ENCODE results near the gene KDM4B. TPM values are rescaled to one million over a fixed set of nuclear protein-coding genes. Genes with fewer than 3 reads are reported as not detected.
"Not testable (repeated sequence)": the region's sequence is repeated elsewhere in the genome, so short reads cannot be mapped to it uniquely, and the experiment has no call there.

The KDM4B gene
- polyA plus RNA-seq (ENCODE audit: insufficient read length in 12 of 12) = 10 to 100 TPM in 11 of 12 donors, not detected in 1; 14.3 to 29.3 (median 17.2) TPM
- long read RNA-seq, donor 1, full-length matches to known transcripts = 4 of 4 reads
- long read RNA-seq, donor 1, partial matches to known transcripts = 0 of 4 reads
- long read RNA-seq, donor 1, other reads (novel, unspliced or antisense) = 0 of 4 reads
- long read RNA-seq, donor 2 = 0 reads
- long read RNA-seq, donor 3, full-length matches to known transcripts = 3 of 3 reads
- long read RNA-seq, donor 3, partial matches to known transcripts = 0 of 3 reads
- long read RNA-seq, donor 3, other reads (novel, unspliced or antisense) = 0 of 3 reads
- long read RNA-seq, donor 4, full-length matches to known transcripts = 1 of 1 reads
- long read RNA-seq, donor 4, partial matches to known transcripts = 0 of 1 reads
- long read RNA-seq, donor 4, other reads (novel, unspliced or antisense) = 0 of 1 reads
- long read RNA-seq, donor 5, full-length matches to known transcripts = 6 of 6 reads
- long read RNA-seq, donor 5, partial matches to known transcripts = 0 of 6 reads
- long read RNA-seq, donor 5, other reads (novel, unspliced or antisense) = 0 of 6 reads
- long read RNA-seq, donor 6, full-length matches to known transcripts = 2 of 10 reads
- long read RNA-seq, donor 6, partial matches to known transcripts = 8 of 10 reads
- long read RNA-seq, donor 6, other reads (novel, unspliced or antisense) = 0 of 10 reads
- long read RNA-seq, donor 7, full-length matches to known transcripts = 1 of 1 reads
- long read RNA-seq, donor 7, partial matches to known transcripts = 0 of 1 reads
- long read RNA-seq, donor 7, other reads (novel, unspliced or antisense) = 0 of 1 reads
- long read RNA-seq, donor 8, full-length matches to known transcripts = 5 of 5 reads
- long read RNA-seq, donor 8, partial matches to known transcripts = 0 of 5 reads
- long read RNA-seq, donor 8, other reads (novel, unspliced or antisense) = 0 of 5 reads
- long read RNA-seq, donor 9, full-length matches to known transcripts = 1 of 1 reads
- long read RNA-seq, donor 9, partial matches to known transcripts = 0 of 1 reads
- long read RNA-seq, donor 9, other reads (novel, unspliced or antisense) = 0 of 1 reads
- long read RNA-seq, donor 10, full-length matches to known transcripts = 3 of 3 reads
- long read RNA-seq, donor 10, partial matches to known transcripts = 0 of 3 reads
- long read RNA-seq, donor 10, other reads (novel, unspliced or antisense) = 0 of 3 reads
- long read RNA-seq, donor 11, full-length matches to known transcripts = 2 of 2 reads
- long read RNA-seq, donor 11, partial matches to known transcripts = 0 of 2 reads
- long read RNA-seq, donor 11, other reads (novel, unspliced or antisense) = 0 of 2 reads

DNA sequence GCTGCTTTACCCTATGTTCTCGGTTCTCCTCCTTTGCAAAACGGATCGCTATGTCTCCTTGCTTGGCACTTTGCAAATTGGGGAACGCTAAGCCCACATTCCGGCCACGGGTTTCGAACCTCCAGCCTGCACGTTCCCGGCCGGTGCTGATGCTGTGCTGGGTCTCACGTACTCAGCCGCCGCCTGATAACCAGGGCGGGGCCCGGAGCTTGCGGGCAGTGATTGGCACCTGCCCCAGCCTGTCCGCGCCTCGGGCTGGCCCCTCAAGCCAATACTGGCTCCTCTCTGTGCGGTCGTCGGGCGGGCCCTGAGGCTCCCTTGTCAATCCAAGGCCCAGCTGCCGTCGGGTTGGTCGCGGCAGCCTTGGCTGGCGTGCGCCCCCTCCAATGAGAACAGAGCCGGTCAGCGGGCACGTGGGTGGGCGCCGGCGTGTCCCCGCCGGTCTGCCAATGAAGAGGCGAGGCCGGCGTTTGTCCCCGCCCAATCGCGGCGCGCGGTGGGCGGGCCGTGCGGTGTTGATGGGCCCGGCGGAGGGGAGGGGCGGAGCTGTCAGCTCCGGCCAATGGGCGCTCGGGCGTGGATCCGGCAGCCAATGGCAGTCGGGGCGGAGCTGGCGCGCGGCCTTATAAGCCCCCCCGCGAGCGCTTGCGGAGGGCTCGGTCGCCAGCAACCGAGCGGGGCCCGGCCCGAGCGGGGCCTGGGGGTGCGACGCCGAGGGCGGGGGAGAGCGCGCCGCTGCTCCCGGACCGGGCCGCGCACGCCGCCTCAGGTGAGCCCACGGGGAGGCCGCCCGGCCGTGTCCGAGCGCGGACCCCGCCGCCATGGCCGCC lies at the start of gene KDM4B:
TSS of gene KDM4B (plus strand) at position 652 of the 830 bp plus-strand sequence. CDS start 63,778 bp downstream, outside the sequence.
- DNase-seq = peak; percentile 99

GRCh38 chr19:4922530-4923275 lies 46.2 kb upstream of the KDM4B start:
- DNase-seq = no peak

DNA sequence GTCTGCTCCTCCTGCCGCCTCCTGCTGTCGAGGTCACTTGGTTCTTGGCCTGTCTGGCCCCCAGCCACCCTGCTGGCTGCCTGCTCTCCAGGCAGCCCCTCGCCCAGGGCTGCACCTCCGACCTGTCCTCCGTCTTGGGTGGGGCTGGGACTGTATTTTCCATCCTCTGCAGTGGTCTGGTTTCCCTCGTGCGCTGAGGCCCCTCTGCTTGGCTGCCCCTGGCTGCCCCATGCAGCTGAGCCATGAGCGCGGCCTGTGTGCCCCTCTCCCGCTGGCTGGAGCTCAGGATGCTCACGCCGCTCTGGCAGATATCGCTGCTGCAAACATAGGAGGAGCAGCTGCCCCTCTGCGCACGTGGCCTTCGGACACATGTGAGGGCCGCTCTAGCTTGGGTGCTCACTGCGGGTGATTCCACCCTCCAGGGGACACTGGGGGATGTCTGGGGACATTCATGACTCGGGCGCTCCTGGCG lies 45.6 kb upstream of the KDM4B start:
- DNase-seq = no peak

- DNase-seq = no peak
Observed at GRCh38 chr19:4929186-4929585, 39.7 kb upstream of the KDM4B start.

GRCh38 chr19:4930664-4931063 lies 38.2 kb upstream of the KDM4B start:
- DNase-seq = no peak

- no peak for DNase-seq
Observed at GRCh38 chr19:4932711-4933110, 36.2 kb upstream of the KDM4B start.

GRCh38 chr19:4933528-4933927 lies 35.4 kb upstream of the KDM4B start:
- DNase-seq = no peak

DNA sequence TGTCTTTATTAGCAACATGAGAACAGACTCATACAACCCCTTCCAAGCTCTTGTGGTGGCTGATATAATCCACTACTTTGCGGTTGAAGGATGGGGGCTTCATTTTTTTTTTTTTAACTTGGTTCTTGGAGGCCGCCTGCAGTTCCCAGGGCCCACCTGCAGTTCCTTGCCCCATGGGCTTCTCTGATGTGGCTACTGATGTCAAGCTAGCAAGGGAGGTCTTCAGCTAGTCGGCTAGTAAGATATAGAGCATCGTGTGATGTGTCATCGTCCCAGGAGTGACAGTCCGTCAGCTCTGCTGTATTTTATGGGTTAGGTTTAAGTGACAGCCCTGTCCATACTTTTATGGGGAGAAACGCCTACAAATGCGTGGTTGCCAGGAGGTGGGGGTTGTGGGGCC lies 33.5 kb upstream of the KDM4B start:
- no peak for DNase-seq

- DNase-seq = no peak
Observed at GRCh38 chr19:4937060-4937459, 31.9 kb upstream of the KDM4B start.

GRCh38 chr19:4938461-4938860 lies 30.5 kb upstream of the KDM4B start:
- not testable (repeated sequence) for DNase-seq

DNA sequence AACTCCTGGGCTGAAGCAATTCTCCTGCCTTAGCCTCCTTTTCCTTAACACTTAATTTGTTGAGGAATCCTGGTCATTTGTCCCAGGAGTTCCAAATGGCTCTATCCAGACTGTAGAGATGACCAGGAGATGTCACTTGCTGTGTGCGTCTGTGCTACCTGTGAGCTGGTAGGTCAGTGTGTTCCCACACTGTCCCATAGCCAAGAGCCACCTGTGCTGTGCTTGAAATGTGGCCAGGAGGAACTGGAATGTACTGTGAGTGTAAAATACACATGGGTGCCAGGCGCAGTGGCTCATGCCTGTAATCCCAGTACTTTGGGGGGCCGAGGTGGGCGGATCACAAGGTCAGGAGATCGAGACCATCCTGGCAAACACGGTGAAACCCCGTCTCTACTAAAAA lies 29.4 kb upstream of the KDM4B start:
- no peak for DNase-seq

DNA sequence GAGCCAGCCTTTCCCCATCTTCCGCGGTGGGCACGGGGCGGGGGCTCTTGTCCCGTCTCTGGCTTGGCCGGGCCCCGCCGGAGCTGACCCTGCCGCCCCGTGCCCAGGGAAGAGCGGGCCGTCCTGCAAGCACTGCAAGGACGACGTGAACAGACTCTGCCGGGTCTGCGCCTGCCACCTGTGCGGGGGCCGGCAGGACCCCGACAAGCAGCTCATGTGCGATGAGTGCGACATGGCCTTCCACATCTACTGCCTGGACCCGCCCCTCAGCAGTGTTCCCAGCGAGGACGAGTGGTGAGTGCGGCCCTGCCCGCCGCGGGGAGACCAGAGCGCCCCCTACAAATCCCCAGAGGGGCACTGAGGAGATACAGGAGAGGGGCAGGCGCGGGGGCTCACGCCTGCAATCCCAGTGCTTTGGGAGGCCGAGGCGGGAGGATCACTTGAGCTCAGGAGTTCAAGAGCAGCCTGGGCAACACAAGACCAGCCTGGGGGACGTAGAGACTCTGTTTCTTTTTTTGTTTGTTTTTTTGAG lies 27.2 kb upstream of the KDM4B start:
- not testable (repeated sequence) for DNase-seq

- not testable (repeated sequence) for DNase-seq
Observed at GRCh38 chr19:4950650-4951049, 18.3 kb upstream of the KDM4B start.

DNA sequence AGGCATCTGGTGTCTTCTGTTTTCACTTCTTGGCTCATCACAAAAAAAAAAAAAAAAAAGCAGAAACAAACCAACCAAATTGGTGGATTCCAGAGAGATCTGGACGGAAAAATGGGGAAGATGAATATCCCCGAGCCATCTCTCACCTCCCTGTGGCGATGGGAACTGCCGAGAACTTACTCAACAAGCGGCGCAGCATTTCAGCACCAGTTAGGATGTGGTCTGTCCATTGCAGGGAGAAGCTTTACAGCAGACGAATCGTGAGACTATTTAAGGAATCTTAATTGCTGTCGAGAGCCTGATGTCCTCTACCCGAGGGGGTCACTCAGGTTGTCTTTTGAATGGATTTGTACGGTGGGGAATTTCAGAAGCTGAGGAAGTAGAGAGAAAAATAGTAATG lies 17.3 kb upstream of the KDM4B start:
- DNase-seq = no peak

DNA sequence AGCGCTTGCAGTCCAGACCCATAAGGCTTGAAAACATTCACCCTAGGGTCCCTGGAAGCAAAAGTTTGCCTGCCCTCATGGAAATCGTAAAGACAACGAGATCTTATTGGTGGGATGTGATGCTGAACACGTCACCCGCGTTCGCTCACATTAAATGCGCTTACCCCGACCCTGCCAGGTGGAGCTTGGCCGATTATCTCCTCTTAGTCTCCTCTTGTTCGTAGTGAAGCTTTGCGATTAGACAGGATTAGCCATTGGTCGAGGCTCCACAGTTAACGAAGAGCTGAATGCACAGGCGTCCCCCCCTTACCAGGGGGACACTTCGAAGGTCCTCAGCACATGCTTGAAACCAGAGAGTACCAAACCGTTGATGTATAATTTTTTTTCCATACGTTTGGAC lies 16.0 kb upstream of the KDM4B start:
- DNase-seq = no peak

GRCh38 chr19:4954320-4955149 lies 14.4 kb upstream of the KDM4B start:
- not testable (repeated sequence) for DNase-seq

DNA sequence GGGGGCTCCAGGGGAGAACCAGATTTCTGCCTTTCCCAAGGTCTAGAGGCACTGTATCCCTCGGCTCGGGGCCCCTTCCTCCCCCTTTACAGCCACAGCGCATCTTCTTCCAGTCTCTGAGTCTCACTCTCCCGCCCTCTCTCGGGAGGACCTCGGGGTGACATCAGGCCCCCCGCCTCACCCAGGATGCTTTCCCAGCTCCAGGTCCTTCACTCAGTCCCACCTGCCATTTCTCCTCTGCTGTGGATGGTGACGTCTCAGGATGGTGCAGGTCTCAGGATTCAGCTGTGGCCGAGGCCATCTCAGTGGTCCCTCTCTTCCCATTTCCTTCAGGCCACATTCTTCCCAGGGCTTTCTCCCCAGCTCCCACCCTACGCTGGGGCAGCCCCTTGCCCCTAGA lies 13.6 kb upstream of the KDM4B start:
- no peak for DNase-seq

DNA sequence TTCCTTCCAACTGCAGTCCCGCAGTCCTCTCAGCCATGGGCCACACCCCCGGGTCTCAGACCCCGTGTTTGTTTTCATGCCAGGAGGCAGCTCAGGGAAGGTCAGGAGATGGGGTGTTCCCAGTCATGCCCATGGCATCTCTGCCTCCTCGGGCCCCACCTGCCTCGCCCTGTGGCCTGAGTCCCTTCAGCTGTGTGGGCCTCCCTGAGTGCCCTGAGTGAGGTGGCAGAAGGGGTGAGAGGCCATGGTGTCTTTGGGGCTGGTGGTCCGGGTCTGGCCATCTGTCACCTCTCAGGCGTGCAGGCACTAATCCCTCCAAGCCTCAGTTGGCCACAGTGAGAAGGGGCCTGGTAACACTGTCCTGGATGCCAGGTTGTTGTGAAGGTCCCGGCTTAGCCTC lies 10.9 kb upstream of the KDM4B start:
- DNase-seq = no peak

Data from muscle of arm (tissue), 14 donors.